Keratinocyte (primary cell): ENCODE measurements around the gene KRTAP10-11. TPM values are rescaled to one million over a fixed set of nuclear protein-coding genes. Genes with fewer than 3 reads are reported as not detected.

ENCODE experiments used
- DNase-seq: peaks from one replicate; pipeline ENCODE4 v3.0.0-alpha.2; 2011; ENCODE audit warnings: low read depth, missing footprints, low spot score
- FAIRE-seq: peaks from 2 replicates; lab custom pipeline; 2011; peaks lifted over from hg19 to GRCh38; lab: Jason Lieb, UNC
- H2AFZ ChIP-seq: 2 replicates; pipeline ENCODE4 v1.6.0; 2012; ENCODE audit warnings: low read length, control low read depth, inconsistent platforms; ENCODE audit not compliant: control insufficient read depth
- H3K27ac ChIP-seq: 2 replicates; pipeline ENCODE4 v1.5.1; 2011; ENCODE audit warnings: low read length; ENCODE audit not compliant: control insufficient read depth, insufficient read depth
- H3K27me3 ChIP-seq: 3 replicates; pipeline ENCODE4 v1.6.0; 2011; ENCODE audit warnings: low read length; ENCODE audit not compliant: control insufficient read depth, insufficient read depth; ENCODE audit errors: extremely low read depth
- H3K36me3 ChIP-seq, 2 experiments: 2 replicates in 1 of 2; 3 replicates in 1 of 2; pipeline ENCODE4 v1.5.1; 2011; ENCODE audit warnings: low read length in 2 of 2, mild to moderate bottlenecking in 1 of 2; ENCODE audit not compliant: control insufficient read depth in 2 of 2, insufficient read depth in 2 of 2; ENCODE audit errors: extremely low read depth in 1 of 2
- H3K4me1 ChIP-seq: 3 replicates; pipeline ENCODE4 v1.5.1; 2011; ENCODE audit warnings: low read length; ENCODE audit not compliant: control insufficient read depth, insufficient read depth; ENCODE audit errors: extremely low read depth
- H3K4me2 ChIP-seq: 3 replicates; pipeline ENCODE4 v1.6.0; 2011; ENCODE audit warnings: low read depth, low read length; ENCODE audit not compliant: control insufficient read depth, insufficient read depth; ENCODE audit errors: extremely low read depth
- H3K4me3 ChIP-seq, 3 experiments: fragments of 200-600 bp in 1 of 3; sonication (generic) in 1 of 3; 2 replicates in 2 of 3; 3 replicates in 1 of 3; pipeline ENCODE4 v1.5.1; 2011 to 2016; ENCODE audit warnings: low read length in 3 of 3, mild to moderate bottlenecking in 3 of 3, control low read depth in 2 of 3, inconsistent platforms in 1 of 3, low read depth in 1 of 3, mixed read lengths in 1 of 3, mixed run types in 1 of 3, moderate library complexity in 1 of 3; ENCODE audit not compliant: control insufficient read depth in 2 of 3, insufficient read depth in 2 of 3; ENCODE audit errors: extremely low read depth in 1 of 3
- H3K79me2 ChIP-seq: 2 replicates; pipeline ENCODE4 v1.6.0; 2012; ENCODE audit warnings: low read length; ENCODE audit not compliant: control insufficient read depth, insufficient read depth
- H3K9ac ChIP-seq: 3 replicates; pipeline ENCODE4 v1.6.0; 2011; ENCODE audit warnings: low read length; ENCODE audit not compliant: control insufficient read depth, insufficient read depth; ENCODE audit errors: extremely low read depth
- H3K9me1 ChIP-seq: 3 replicates; pipeline ENCODE4 v1.6.0; 2011; ENCODE audit warnings: low read length; ENCODE audit not compliant: control insufficient read depth, insufficient read depth; ENCODE audit errors: extremely low read depth
- H3K9me3 ChIP-seq: 2 replicates; pipeline ENCODE4 v1.5.1; 2012; ENCODE audit warnings: low read depth, low read length; ENCODE audit not compliant: control insufficient read depth
- H4K20me1 ChIP-seq: 3 replicates; pipeline ENCODE4 v1.6.0; 2011; ENCODE audit warnings: low read length; ENCODE audit not compliant: control insufficient read depth, insufficient read depth; ENCODE audit errors: extremely low read depth
- EZH2 ChIP-seq: IDR thresholded peaks from one replicate; pipeline ENCODE4 v1.6.1; 2012; ENCODE audit warnings: inconsistent platforms, mild to moderate bottlenecking, low read length, moderate library complexity
- dilution Hi-C: fragments of 300-500 bp; cut with MboI; formaldehyde crosslinking; loops from one replicate; pipeline ENCODE4 v1.7.0; 2020; ENCODE audit warnings: low sequenced_read_pairs; ENCODE audit not compliant: extremely low pct_ligation_motif_present
- polyA plus RNA-seq, 5 experiments: library from polyadenylated mRNA; depleted of rRNA in 3 of 5; stranded (reverse) in 3 of 5; stranded (forward) in 1 of 5; unstranded in 1 of 5; fragments of >200 nt; gene quantifications; 1 replicate in 1 of 5; 2 replicates in 3 of 5; 3 replicates in 1 of 5; pipeline versions ENCODE4 v1.2.1 to v1.2.3, GENCODE V29; 2011 to 2012; ENCODE audit warnings: missing spikeins in 2 of 5, low read depth in 1 of 5, low replicate concordance in 1 of 5
- TF ChIP-seq, protein P1 (sequence below), 3 experiments: IDR thresholded peaks in 1 of 3; conservative IDR thresholded peaks in 1 of 3; optimal IDR thresholded peaks in 1 of 3; 2 replicates in 2 of 3; 3 replicates in 1 of 3; pipeline versions ENCODE3 to v1.5.1; 2011; ENCODE audit warnings: low read length in 3 of 3, mild to moderate bottlenecking in 3 of 3, moderate library complexity in 2 of 3, control low read depth in 1 of 3, inconsistent platforms in 1 of 3; ENCODE audit not compliant: insufficient read depth in 2 of 3; ENCODE audit errors: extremely low read depth in 1 of 3

KRTAP10-11 gene
- polyA plus RNA-seq, 1 donor (not counting 4 experiments of a cell fraction or from before 2014, with no cell fraction given): not detected

- H3K27ac ChIP-seq: no peak overlapping the region
- no peaks in the 10 kb centered on the region for H4K20me1 ChIP-seq
- no peaks in the 10 kb centered on the region for H3K9me1 ChIP-seq
- no peaks in the 10 kb centered on the region for H3K4me1 ChIP-seq
- H3K9ac ChIP-seq: no peak overlapping the region
- FAIRE-seq (no peak), DNase-seq (no peak)
- H3K36me3 ChIP-seq: no peaks in the 10 kb centered on the region
- no peak overlapping the region for H3K4me2 ChIP-seq
- dilution Hi-C loops: no loop called here
- no peaks in the 10 kb centered on the region for H3K79me2 ChIP-seq
- no peaks in the 10 kb centered on the region for H3K9me3 ChIP-seq
- H3K4me3 ChIP-seq: no peak overlapping the region
- H3K27me3 ChIP-seq: peaks cover 6% of the 10 kb centered on the region
- H2AFZ ChIP-seq: no peak overlapping the region
- TF ChIP-seq, protein P1, sequence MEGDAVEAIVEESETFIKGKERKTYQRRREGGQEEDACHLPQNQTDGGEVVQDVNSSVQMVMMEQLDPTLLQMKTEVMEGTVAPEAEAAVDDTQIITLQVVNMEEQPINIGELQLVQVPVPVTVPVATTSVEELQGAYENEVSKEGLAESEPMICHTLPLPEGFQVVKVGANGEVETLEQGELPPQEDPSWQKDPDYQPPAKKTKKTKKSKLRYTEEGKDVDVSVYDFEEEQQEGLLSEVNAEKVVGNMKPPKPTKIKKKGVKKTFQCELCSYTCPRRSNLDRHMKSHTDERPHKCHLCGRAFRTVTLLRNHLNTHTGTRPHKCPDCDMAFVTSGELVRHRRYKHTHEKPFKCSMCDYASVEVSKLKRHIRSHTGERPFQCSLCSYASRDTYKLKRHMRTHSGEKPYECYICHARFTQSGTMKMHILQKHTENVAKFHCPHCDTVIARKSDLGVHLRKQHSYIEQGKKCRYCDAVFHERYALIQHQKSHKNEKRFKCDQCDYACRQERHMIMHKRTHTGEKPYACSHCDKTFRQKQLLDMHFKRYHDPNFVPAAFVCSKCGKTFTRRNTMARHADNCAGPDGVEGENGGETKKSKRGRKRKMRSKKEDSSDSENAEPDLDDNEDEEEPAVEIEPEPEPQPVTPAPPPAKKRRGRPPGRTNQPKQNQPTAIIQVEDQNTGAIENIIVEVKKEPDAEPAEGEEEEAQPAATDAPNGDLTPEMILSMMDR (optimal IDR thresholded peaks at IDR 0.05 in 1 of 3, IDR thresholded peaks at IDR 0.05 in 1 of 3, conservative IDR thresholded peaks at IDR 0.05 in 1 of 3; ENCODE audit: extremely low read depth in 1 of 3, insufficient read depth in 2 of 3, low read length in 3 of 3): no peak
- TF ChIP-seq EZH2: no peak
These were observed 21.4 kb downstream of the KRTAP10-11 start for GRCh38 chr21:44667612-44668011.

GRCh38 chr21:44670642-44671432, 24.6 kb downstream of the KRTAP10-11 start:
- Histone ChIP-seq H3K4me3 (no peak overlapping the region), H4K20me1 (no peaks in the 10 kb centered on the region), H3K27ac (no peak overlapping the region), H3K9ac (no peak overlapping the region), H3K27me3 (peaks cover 9% of the 10 kb centered on the region), H3K9me1 (no peaks in the 10 kb centered on the region), H3K79me2 (no peaks in the 10 kb centered on the region), H3K4me2 (no peak overlapping the region), H3K4me1 (no peaks in the 10 kb centered on the region), H2AFZ (no peak overlapping the region), H3K36me3 (no peaks in the 10 kb centered on the region), H3K9me3 (no peaks in the 10 kb centered on the region)
- TF ChIP-seq, protein P1 (optimal IDR thresholded peaks at IDR 0.05 in 1 of 3, IDR thresholded peaks at IDR 0.05 in 1 of 3, conservative IDR thresholded peaks at IDR 0.05 in 1 of 3; ENCODE audit: extremely low read depth in 1 of 3, insufficient read depth in 2 of 3, low read length in 3 of 3): no peak
- TF ChIP-seq EZH2: no peak
- dilution Hi-C loops: no loop called here
- FAIRE-seq (no peak), DNase-seq (no peak)
